GM10847 (cell line): Measurements from ENCODE around the gene TSKS.

Experiments
- POLR2A ChIP-seq: IDR thresholded peaks from 2 replicates; pipeline ENCODE4 v1.6.1; 2011; ENCODE audit not compliant: insufficient read length; ENCODE audit errors: extremely low read depth

Gene TSKS

GRCh38 chr19:49690079-49690655 is 72.9 kb downstream of the TSKS start:
- TF ChIP-seq POLR2A: no peak
